Nephron (organoid): Measurements from ENCODE around the gene LIG4.
A peak's percentile ranks its signal among the peaks of the same experiment; 100 is the strongest.

Experiments used
- H3K27ac Mint-ChIP-seq, 3 experiments: 2 replicates each; pipeline ENCODE4 v1.8.0; 2020; ENCODE audit warnings: mixed read lengths in 3 of 3, mild to moderate bottlenecking in 2 of 3, moderate library complexity in 1 of 3
- H3K27me3 Mint-ChIP-seq: 2 replicates; pipeline ENCODE4 v1.8.0; 2021; ENCODE audit warnings: low read depth, mild to moderate bottlenecking, moderate library complexity, mixed read lengths
- H3K36me3 Mint-ChIP-seq: 2 replicates; pipeline ENCODE4 v1.8.0; 2020; ENCODE audit warnings: low read depth, mixed read lengths
- H3K4me1 Mint-ChIP-seq: 2 replicates; pipeline ENCODE4 v1.8.0; 2020; ENCODE audit warnings: mixed read lengths
- H3K4me3 Mint-ChIP-seq, 3 experiments: 2 replicates each; pipeline ENCODE4 v1.8.0; 2020; ENCODE audit warnings: mild to moderate bottlenecking in 3 of 3, mixed read lengths in 3 of 3, moderate library complexity in 2 of 3
- H3K9me3 Mint-ChIP-seq: 2 replicates; pipeline ENCODE4 v1.8.0; 2020; ENCODE audit warnings: mixed read lengths
- CTCF ChIP-seq, 3 experiments: fragments of 200-600 bp; sonication (generic); IDR thresholded peaks; one replicate each; pipeline ENCODE4 v1.5.0; 2021; ENCODE audit warnings: antibody characterized with exemption in 3 of 3; ENCODE audit not compliant: unreplicated experiment in 3 of 3

LIG4 gene

GRCh38 chr13:108210551-108210950 lies 4.8 kb downstream of the LIG4 start:
- Mint-ChIP-seq H3K36me3 (peaks cover 18% of the 10 kb centered on the region), H3K9me3 (no peaks in the 10 kb centered on the region), H3K4me3 (no peak overlapping the region), H3K27me3 (no peaks in the 10 kb centered on the region), H3K27ac (no peak overlapping the region), H3K4me1 (peaks cover 8% of the 10 kb centered on the region)
- no peak for TF ChIP-seq CTCF (IDR thresholded peaks at IDR 0.05; ENCODE audit: unreplicated experiment in 3 of 3)

- H3K36me3 Mint-ChIP-seq = no peaks in the 10 kb centered on the region
- peaks cover 7% of the 10 kb centered on the region for H3K27me3 Mint-ChIP-seq
- no peak for TF ChIP-seq CTCF (IDR thresholded peaks at IDR 0.05; ENCODE audit: unreplicated experiment in 3 of 3)
- H3K9me3 Mint-ChIP-seq = no peaks in the 10 kb centered on the region
- H3K27ac Mint-ChIP-seq = no peak overlapping the region
- no peak overlapping the region for H3K4me3 Mint-ChIP-seq
- H3K4me1 Mint-ChIP-seq = no peaks in the 10 kb centered on the region
These were observed 14.4 kb downstream of the LIG4 start for GRCh38 chr13:108200781-108201398.

- peak overlapping the region in 1 of 3 experiments; percentile 61 for H3K27ac Mint-ChIP-seq
- H3K4me3 Mint-ChIP-seq = no peak overlapping the region
- H3K4me1 Mint-ChIP-seq = no peaks in the 10 kb centered on the region
- H3K9me3 Mint-ChIP-seq = no peaks in the 10 kb centered on the region
- no peaks in the 10 kb centered on the region for H3K27me3 Mint-ChIP-seq
- TF ChIP-seq CTCF (IDR thresholded peaks at IDR 0.05; ENCODE audit: unreplicated experiment in 3 of 3) = no peak
- H3K36me3 Mint-ChIP-seq = no peaks in the 10 kb centered on the region
These were observed 19.5 kb downstream of the LIG4 start for GRCh38 chr13:108195861-108196260.

GRCh38 chr13:108195146-108195545 lies 20.2 kb downstream of the LIG4 start:
- Mint-ChIP-seq H3K36me3 (no peaks in the 10 kb centered on the region), H3K27ac (no peak overlapping the region), H3K9me3 (peaks cover 2% of the 10 kb centered on the region), H3K4me3 (no peak overlapping the region), H3K4me1 (no peaks in the 10 kb centered on the region), H3K27me3 (no peaks in the 10 kb centered on the region)
- no peak for TF ChIP-seq CTCF (IDR thresholded peaks at IDR 0.05; ENCODE audit: unreplicated experiment in 3 of 3)

GRCh38 chr13:108194435-108194936 lies 20.9 kb downstream of the LIG4 start:
- Mint-ChIP-seq H3K9me3 (peaks cover 2% of the 10 kb centered on the region), H3K27ac (no peak overlapping the region), H3K36me3 (no peaks in the 10 kb centered on the region), H3K4me1 (no peaks in the 10 kb centered on the region), H3K27me3 (no peaks in the 10 kb centered on the region), H3K4me3 (no peak overlapping the region)
- TF ChIP-seq CTCF (IDR thresholded peaks at IDR 0.05; ENCODE audit: unreplicated experiment in 3 of 3) = no peak

- Mint-ChIP-seq H3K27ac (no peak overlapping the region), H3K4me1 (no peaks in the 10 kb centered on the region), H3K27me3 (no peaks in the 10 kb centered on the region), H3K36me3 (no peaks in the 10 kb centered on the region), H3K4me3 (no peak overlapping the region), H3K9me3 (peaks cover 2% of the 10 kb centered on the region)
- no peak for TF ChIP-seq CTCF (IDR thresholded peaks at IDR 0.05; ENCODE audit: unreplicated experiment in 3 of 3)
These were observed 21.5 kb downstream of the LIG4 start for GRCh38 chr13:108193806-108194205.
